ENCODE data around the gene MAJIN. TPM values are rescaled to one million over a fixed set of nuclear protein-coding genes. Genes with fewer than 3 reads are reported as not detected.
A peak's percentile ranks its signal among the peaks of the same experiment; 100 is the strongest.

Gene MAJIN
- total RNA-seq, 1 donor from 2014 or later: not detected

- TF ChIP-seq CTCF (conservative IDR thresholded peaks at IDR 0.05; ENCODE audit: low read depth, low read length): no peak
- peak overlapping the region; percentile 94 for H3K4me3 ChIP-seq (ENCODE audit: low read depth, low read length)
These were observed 46.1 kb downstream of the MAJIN start for GRCh38 chr11:64925536-64926436.

GRCh38 chr11:64924910-64925284, 47.0 kb downstream of the MAJIN start:
- no peak for TF ChIP-seq CTCF (conservative IDR thresholded peaks at IDR 0.05; ENCODE audit: low read depth, low read length)
- DNase-seq (ENCODE audit: low read depth): no peak
- peak overlapping the region; percentile 94 for H3K4me3 ChIP-seq (ENCODE audit: low read depth, low read length)

More at GRCh38 chr11:64925536-64926436, 46.1 kb downstream of the MAJIN start:
- no peak for DNase-seq (ENCODE audit: low read depth)

DNA sequence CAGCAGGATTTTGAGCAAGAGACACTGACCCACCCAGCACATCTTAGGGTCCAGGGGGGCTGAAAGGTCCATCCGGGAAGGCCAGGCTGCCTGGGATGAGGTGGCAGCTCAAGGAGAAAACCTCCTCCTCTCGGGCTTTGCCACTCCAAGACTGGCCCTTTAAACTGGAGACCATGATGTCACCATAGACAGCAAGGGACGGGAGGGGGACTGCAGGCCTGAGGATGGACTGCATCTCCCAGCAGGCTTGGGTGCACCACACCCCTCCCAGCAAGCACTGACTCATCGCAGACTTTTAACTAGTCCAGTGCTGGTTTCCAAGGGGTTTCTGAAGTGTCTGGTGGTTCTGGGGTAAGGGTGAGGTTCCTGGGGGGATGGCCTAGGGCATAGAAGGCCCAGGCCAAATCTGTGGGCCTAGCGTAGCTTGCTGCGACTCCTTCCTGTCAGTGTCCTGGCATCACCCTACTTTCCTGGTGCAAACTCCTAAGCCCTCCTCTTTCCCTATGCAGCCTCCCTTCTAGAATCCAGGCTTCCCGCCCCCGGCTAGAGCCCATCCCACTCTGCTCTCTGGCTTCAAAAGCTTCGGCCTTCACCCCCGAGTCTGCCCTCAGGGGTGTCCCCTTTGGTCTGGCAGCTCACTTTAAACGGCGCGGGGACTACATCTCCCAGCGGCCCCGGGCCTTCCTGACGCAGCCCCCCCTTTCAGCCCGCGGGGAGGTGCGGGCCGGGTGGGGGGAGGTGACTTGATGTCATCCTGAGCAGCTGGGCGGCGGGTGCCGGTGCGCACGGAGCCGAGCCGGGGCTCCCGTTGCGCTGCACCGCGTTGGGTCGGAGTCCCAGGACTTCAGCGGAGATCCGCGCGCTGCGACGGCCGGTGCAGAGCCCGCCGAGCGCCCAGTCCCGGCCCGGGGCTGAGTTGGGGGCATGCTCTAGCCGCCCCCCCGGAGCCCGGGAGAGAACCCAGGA, 47.7 kb downstream of the MAJIN start, which contains the start of gene PPP2R5B:
PPP2R5B (plus strand) TSS at position 746 of the 966 bp plus-strand sequence. CDS start 1,046 bp downstream, outside the sequence.
- DNase-seq (ENCODE audit: low read depth): no peak
- peak within 1 kb of the TSS; percentile 94 for H3K4me3 ChIP-seq (ENCODE audit: low read depth, low read length)
- no peak for TF ChIP-seq CTCF (conservative IDR thresholded peaks at IDR 0.05; ENCODE audit: low read depth, low read length)

- DNase-seq (ENCODE audit: low read depth): no peak
- no peak for TF ChIP-seq CTCF (conservative IDR thresholded peaks at IDR 0.05; ENCODE audit: low read depth, low read length)
- no peak overlapping the region for H3K4me3 ChIP-seq (ENCODE audit: low read depth, low read length)
These were observed 48.7 kb downstream of the MAJIN start for GRCh38 chr11:64923151-64923661.

GRCh38 chr11:64921384-64921783, 50.5 kb downstream of the MAJIN start:
- no peak for DNase-seq (ENCODE audit: low read depth)
- TF ChIP-seq CTCF (conservative IDR thresholded peaks at IDR 0.05; ENCODE audit: low read depth, low read length): no peak
- no peak overlapping the region for H3K4me3 ChIP-seq (ENCODE audit: low read depth, low read length)

DNA sequence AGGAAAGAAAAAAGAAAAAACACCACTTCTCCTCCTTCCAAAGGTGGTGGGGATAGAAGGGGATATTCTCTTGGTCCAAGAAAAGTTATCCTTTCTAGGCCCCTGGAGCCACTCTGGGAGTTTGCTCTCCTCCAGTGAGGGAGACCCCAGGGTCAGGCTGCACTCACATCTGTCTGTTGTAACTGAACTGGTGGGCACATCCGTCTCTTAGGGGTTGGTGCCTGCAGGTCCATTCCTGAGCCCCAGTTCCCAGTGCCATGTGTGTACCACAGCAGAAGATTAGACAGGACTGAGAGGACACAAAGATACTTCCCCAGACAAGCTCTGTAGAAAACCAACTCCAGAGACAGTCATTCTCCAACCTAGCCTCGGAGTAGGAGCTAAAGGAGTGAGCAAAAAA, 51.8 kb downstream of the MAJIN start:
- no peak for TF ChIP-seq CTCF (conservative IDR thresholded peaks at IDR 0.05; ENCODE audit: low read depth, low read length)
- no peak for DNase-seq (ENCODE audit: low read depth)
- H3K4me3 ChIP-seq (ENCODE audit: low read depth, low read length): no peak overlapping the region

Measured in epithelial cell of proximal tubule (primary cell).